Fibroblast of lung (primary cell): ENCODE measurements around the gene IL1RAP. TPM values are rescaled to one million over a fixed set of nuclear protein-coding genes. Genes with fewer than 3 reads are reported as not detected.

Experiments used
- DNase-seq, 2 donors: peaks; one replicate each; pipeline versions ENCODE4 v3.0.0 to v3.0.0-alpha.2; 2010; ENCODE audit warnings: low read depth in 2 of 2
- H2AFZ ChIP-seq: 2 replicates; pipeline ENCODE4 v1.5.1; 2012; ENCODE audit warnings: low read length, control low read depth, inconsistent platforms
- H3K27ac ChIP-seq: 2 replicates; pipeline ENCODE4 v1.5.1; 2011; ENCODE audit warnings: low read length, control low read depth; ENCODE audit not compliant: insufficient read depth
- H3K27me3 ChIP-seq: 2 replicates; pipeline ENCODE4 v1.5.1; 2011; ENCODE audit warnings: mild to moderate bottlenecking, low read length; ENCODE audit not compliant: control insufficient read depth, insufficient read depth
- H3K36me3 ChIP-seq: 2 replicates; pipeline ENCODE4 v1.5.1; 2011; ENCODE audit warnings: low read length; ENCODE audit not compliant: control insufficient read depth, insufficient read depth
- H3K4me1 ChIP-seq: 2 replicates; pipeline ENCODE4 v1.5.1; 2011; ENCODE audit warnings: low read length; ENCODE audit not compliant: control insufficient read depth, insufficient read depth; ENCODE audit errors: extremely low read depth
- H3K4me2 ChIP-seq: 2 replicates; pipeline ENCODE4 v1.5.1; 2011; ENCODE audit warnings: low read length, control low read depth; ENCODE audit not compliant: insufficient read depth; ENCODE audit errors: extremely low read depth
- H3K4me3 ChIP-seq, 4 experiments: fragments of 200-600 bp in 1 of 4; sonication (generic) in 1 of 4; replicated peaks in 1 of 4; 2 replicates each; pipeline ENCODE4 v1.5.1; 2011 to 2016; ENCODE audit warnings: low read length in 4 of 4, low read depth in 3 of 4, mild to moderate bottlenecking in 3 of 4, control low read depth in 2 of 4, inconsistent platforms in 1 of 4, mixed read lengths in 1 of 4; ENCODE audit not compliant: insufficient read depth in 1 of 4; ENCODE audit errors: control extremely low read depth in 1 of 4
- H3K79me2 ChIP-seq: 2 replicates; pipeline ENCODE4 v1.5.1; 2012; ENCODE audit warnings: mild to moderate bottlenecking, low read length, inconsistent platforms; ENCODE audit not compliant: control insufficient read depth, insufficient read depth
- H3K9ac ChIP-seq: 2 replicates; pipeline ENCODE4 v1.5.1; 2011; ENCODE audit warnings: mild to moderate bottlenecking, low read length, control low read depth; ENCODE audit not compliant: insufficient read depth
- H3K9me3 ChIP-seq: 2 replicates; pipeline ENCODE4 v1.5.1; 2012; ENCODE audit warnings: low read depth, low read length; ENCODE audit not compliant: control insufficient read depth, insufficient read depth
- H4K20me1 ChIP-seq: 2 replicates; pipeline ENCODE4 v1.5.1; 2011; ENCODE audit warnings: low read length; ENCODE audit not compliant: control insufficient read depth, insufficient read depth; ENCODE audit errors: extremely low read depth
- CTCF ChIP-seq, 2 donors: IDR thresholded peaks in 1 of 2; conservative IDR thresholded peaks in 1 of 2; 1 replicate in 1 of 2; 2 replicates in 1 of 2; pipeline ENCODE4 v1.5.1; 2011 to 2012; ENCODE audit warnings: low read length in 2 of 2, control low read depth in 1 of 2, inconsistent platforms in 1 of 2, low read depth in 1 of 2, mild to moderate bottlenecking in 1 of 2
- EZH2 ChIP-seq: IDR thresholded peaks from 2 replicates; pipeline ENCODE4 v1.5.1; 2012; ENCODE audit warnings: low read length, control low read depth, mild to moderate bottlenecking; ENCODE audit errors: missing control alignments
- polyA plus RNA-seq, 2 donors: library from polyadenylated mRNA; depleted of rRNA in 1 of 2; stranded (reverse) in 1 of 2; unstranded in 1 of 2; fragments of >200 nt; gene quantifications; 2 replicates each; pipeline ENCODE4 v1.2.1, GENCODE V29; 2011 to 2012; ENCODE audit warnings: missing spikeins in 1 of 2
- total RNA-seq: library from RNA; depleted of rRNA; stranded (reverse); fragments of >200 nt; gene quantifications from 2 replicates; pipeline ENCODE4 v1.2.1, GENCODE V29; 2014

Gene IL1RAP
- total and polyA plus RNA-seq, 2 donors (not counting 1 experiment from before 2014, with no cell fraction given) = 10.2 to 12.6 TPM

GRCh38 chr3:190522621-190523222, 8.8 kb downstream of the IL1RAP start:
- Histone ChIP-seq H3K9me3 (no peaks in the 10 kb centered on the region), H3K4me1 (peaks cover 5% of the 10 kb centered on the region), H2AFZ (no peak overlapping the region), H3K4me3 (no peak overlapping the region), H3K9ac (no peak overlapping the region), H3K36me3 (no peaks in the 10 kb centered on the region), H3K27me3 (no peaks in the 10 kb centered on the region), H4K20me1 (no peaks in the 10 kb centered on the region), H3K4me2 (no peak overlapping the region), H3K27ac (no peak overlapping the region), H3K79me2 (no peaks in the 10 kb centered on the region)
- TF ChIP-seq EZH2 = no peak
- no peak for TF ChIP-seq CTCF (conservative IDR thresholded peaks at IDR 0.05 in 1 of 2, IDR thresholded peaks at IDR 0.05 in 1 of 2; ENCODE audit: low read depth in 1 of 2, low read length in 2 of 2)
- peak in 1 of 2 donors; percentile 35 for DNase-seq

GRCh38 chr3:190524942-190525341, 11.1 kb downstream of the IL1RAP start:
- no peak overlapping the region for H2AFZ ChIP-seq
- H3K27ac ChIP-seq = no peak overlapping the region
- no peaks in the 10 kb centered on the region for H4K20me1 ChIP-seq
- H3K4me1 ChIP-seq = peaks cover 4% of the 10 kb centered on the region
- TF ChIP-seq CTCF (conservative IDR thresholded peaks at IDR 0.05 in 1 of 2, IDR thresholded peaks at IDR 0.05 in 1 of 2; ENCODE audit: low read depth in 1 of 2, low read length in 2 of 2) (no peak), EZH2 (no peak)
- H3K4me2 ChIP-seq = no peak overlapping the region
- no peaks in the 10 kb centered on the region for H3K9me3 ChIP-seq
- no peaks in the 10 kb centered on the region for H3K36me3 ChIP-seq
- no peak overlapping the region for H3K4me3 ChIP-seq
- no peak for DNase-seq
- no peak overlapping the region for H3K9ac ChIP-seq
- H3K79me2 ChIP-seq = no peaks in the 10 kb centered on the region
- H3K27me3 ChIP-seq = no peaks in the 10 kb centered on the region

- no peak overlapping the region for H3K27ac ChIP-seq
- H3K36me3 ChIP-seq = no peaks in the 10 kb centered on the region
- no peak for DNase-seq
- no peaks in the 10 kb centered on the region for H3K27me3 ChIP-seq
- H3K4me2 ChIP-seq = no peak overlapping the region
- H2AFZ ChIP-seq = no peak overlapping the region
- no peaks in the 10 kb centered on the region for H3K79me2 ChIP-seq
- H3K9me3 ChIP-seq = no peaks in the 10 kb centered on the region
- H4K20me1 ChIP-seq = no peaks in the 10 kb centered on the region
- H3K4me1 ChIP-seq = peaks cover 3% of the 10 kb centered on the region
- H3K9ac ChIP-seq = no peak overlapping the region
- no peak overlapping the region for H3K4me3 ChIP-seq
- TF ChIP-seq CTCF (conservative IDR thresholded peaks at IDR 0.05 in 1 of 2, IDR thresholded peaks at IDR 0.05 in 1 of 2; ENCODE audit: low read depth in 1 of 2, low read length in 2 of 2) (no peak), EZH2 (no peak)
These were observed 11.7 kb downstream of the IL1RAP start for GRCh38 chr3:190525634-190526033.
